Melanocyte of skin (primary cell): ENCODE results near the gene EMILIN1. TPM values are rescaled to one million over a fixed set of nuclear protein-coding genes. Genes with fewer than 3 reads are reported as not detected.

Experiments
- total RNA-seq, 2 donors: library from RNA; depleted of rRNA; stranded (reverse); fragments of >200 nt; gene quantifications; 2 replicates each; pipeline ENCODE4 v1.2.3, GENCODE V29; 2012

The EMILIN1 gene
- total RNA-seq: 1 to 10 TPM; 4.8 to 8.0 TPM

DNA sequence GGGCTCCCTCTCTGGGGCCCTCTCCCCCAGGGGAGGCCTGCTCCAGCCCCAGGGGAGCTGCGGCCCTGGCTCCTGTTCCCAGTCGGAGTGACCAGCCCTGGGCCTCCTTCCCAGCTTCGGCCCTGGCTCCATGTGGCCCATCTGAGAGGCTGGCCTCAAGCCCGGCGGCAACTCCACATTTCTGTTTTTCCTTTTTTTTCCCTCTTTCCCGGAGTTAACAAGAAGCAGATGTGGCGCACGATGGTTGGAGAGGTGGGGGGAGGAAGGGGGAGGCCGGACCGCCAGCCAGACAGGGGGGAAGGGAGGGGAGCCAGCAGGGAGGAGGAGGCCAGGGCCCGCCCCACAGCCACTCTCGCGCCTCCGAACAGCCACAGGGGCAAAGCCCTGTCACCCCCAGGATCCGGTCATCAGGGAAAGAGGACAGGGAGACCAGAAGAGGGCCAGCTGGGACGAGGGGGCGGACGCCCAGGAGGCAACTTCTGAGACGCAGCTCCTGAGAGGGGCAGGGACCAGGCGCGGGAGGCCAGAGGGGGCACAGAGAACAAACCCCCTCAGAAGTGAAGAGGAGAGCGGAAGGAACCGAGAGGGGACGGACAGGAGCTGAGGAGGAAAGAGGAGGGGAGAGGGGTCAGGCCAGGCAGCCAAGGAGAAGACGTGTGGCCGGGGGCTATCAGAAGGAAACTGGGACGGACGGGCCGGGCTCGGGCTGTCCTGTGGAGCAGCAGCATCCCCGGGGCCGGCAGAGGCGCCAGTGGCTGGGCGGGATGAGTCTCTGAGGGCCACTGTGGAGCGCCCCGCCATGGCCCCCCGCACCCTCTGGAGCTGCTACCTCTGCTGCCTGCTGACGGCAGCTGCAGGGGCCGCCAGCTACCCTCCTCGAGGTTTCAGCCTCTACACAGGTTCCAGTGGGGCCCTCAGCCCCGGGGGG lies at the start of gene EMILIN1:
Gene EMILIN1 (plus strand): TSS at position 349 of the 928 bp plus-strand sequence. CDS start 451 bp downstream, at position 800.

DNA sequence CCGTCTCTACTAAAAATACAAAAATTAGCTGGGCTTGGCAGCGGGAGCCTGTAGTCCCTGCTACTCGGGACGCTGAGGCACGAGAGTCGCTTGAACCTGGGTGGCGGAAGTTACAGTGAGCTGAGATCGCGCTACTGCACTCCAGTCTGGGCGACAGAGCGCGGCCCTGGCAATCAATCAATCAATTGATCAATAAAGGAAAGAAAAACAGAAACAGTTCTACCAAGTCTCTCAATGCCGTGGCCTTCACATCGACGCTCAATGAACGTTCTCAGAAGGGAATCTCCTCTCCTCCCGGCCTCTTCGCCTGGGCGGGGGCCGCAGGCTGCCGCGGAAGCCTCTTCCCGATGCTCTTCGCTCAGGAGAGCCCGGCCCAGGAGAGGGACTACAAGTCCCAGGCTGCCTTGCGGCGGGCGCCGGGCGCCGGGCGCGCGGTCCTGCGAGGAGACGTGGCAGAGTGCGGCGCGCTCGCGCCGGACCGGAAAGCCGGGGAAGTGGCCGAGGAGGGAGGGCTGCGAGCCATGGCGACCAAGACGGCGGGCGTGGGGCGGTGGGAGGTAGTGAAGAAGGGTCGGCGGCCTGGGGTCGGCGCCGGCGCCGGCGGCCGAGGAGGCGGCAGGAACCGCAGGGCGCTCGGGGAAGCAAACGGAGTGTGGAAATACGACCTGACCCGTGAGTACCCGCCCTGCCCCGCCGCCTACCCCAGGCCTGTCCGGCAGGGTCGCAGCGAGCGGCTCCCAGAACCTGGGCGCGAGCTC lies 45.7 kb upstream of the EMILIN1 start, which contains the start of gene TMEM214:
Gene TMEM214 (plus strand): TSS at position 471 of the 758 bp plus-strand sequence. CDS start 51 bp downstream, at position 522.

DNA sequence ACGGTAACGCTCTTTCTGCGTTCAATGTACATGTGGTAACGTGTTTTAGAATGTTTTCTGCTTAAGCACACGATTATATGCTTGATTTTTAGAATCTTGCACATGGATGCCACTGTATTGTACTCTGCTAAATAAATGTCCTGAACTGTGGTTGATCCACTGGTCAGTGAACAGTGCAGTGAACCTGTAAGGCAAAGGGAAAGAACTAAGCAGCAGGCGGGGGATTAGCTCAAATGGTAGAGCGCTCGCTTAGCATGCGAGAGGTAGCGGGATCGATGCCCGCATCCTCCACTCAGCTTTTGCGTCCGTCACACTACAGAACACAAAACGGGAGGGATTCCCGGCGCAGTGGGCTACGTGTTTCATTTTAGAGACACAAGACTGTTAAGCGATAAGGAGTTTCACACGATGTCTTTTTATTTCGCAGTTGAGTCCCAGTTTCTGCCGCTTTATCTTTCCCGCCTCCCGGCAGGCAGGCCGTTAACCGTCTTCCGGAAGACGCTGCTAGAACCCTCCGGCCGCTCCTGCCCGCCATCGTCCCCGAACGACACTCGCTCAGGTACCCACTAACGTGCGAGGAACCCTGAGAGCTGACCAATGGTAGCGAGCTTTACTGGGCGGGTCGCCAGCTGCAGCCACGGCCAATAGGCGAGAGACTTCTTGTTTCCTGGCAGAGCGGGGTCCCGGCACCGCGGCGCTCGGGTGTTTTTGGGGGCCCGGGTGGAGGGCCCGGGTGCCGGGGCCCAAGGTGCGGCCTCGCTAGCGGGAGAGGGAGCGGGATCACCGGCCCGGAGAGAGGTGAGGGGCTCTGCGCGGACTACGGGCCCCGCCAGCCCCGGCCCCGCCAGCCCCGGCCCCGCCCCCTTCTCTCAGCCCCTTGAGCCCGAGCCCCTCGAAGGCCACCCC lies 27.2 kb upstream of the EMILIN1 start, which contains the start of gene AGBL5:
Gene AGBL5 (plus strand): TSS at position 673 of the 906 bp plus-strand sequence. CDS start 1,291 bp downstream, outside the sequence.

DNA sequence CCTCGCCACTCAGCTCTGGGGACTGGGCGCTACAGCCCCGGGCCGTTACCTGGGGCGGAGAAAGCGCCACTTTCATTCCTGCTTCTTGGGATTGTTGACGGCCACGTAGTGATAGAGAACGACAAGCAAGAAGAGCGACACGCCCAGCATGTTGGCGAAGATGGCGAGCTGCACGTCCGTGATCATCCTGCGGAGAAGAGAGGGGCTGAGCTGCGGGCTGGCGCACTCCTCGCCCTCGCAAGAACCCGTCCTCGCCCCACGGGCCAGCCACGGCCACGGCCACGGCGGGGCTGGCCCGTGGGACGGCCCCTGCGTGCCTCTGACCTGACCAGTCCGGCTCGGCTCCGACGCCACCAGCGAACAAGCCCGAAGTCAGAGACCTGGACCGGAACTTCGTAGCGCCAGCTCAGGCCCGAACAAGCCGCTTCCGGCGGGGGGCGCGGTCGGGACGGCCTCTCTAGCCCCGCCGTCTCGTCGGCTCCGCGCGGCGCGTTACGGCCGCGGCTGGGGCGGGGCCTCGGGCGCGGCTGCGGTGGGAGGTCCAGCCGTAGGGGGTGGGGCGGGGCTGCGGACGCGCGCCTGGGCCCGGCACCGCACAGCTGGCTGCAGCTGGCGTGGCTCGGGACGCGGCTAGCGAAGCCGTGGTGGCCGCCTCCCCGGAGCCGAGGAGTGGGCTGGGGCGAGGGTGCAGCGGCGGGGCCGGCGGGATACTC lies 7.0 kb upstream of the EMILIN1 start, which contains the start of gene OST4:
Gene OST4 (minus strand): TSS at position 378 of the 713 bp plus-strand sequence.

DNA sequence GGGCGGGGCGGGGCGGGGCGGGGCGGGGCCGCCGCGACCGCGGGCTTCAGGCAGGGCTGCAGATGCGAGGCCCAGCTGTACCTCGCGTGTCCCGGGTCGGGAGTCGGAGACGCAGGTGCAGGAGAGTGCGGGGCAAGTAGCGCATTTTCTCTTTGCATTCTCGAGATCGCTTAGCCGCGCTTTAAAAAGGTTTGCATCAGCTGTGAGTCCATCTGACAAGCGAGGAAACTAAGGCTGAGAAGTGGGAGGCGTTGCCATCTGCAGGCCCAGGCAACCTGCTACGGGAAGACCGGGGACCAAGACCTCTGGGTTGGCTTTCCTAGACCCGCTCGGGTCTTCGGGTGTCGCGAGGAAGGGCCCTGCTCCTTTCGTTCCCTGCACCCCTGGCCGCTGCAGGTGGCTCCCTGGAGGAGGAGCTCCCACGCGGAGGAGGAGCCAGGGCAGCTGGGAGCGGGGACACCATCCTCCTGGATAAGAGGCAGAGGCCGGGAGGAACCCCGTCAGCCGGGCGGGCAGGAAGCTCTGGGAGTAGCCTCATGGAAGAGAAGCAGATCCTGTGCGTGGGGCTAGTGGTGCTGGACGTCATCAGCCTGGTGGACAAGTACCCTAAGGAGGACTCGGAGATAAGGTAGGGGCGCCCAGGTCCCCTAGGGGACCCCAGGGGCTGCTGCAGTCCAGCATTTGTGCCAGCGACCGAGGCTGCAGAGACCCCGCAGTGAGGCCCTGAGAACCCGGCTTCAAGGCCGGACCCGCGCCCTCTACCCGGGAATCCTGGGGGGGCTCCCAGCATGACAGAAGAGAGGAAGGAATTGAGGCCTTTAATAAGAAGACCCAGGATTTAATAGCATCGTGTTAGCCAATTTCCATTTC lies 8.5 kb downstream of the EMILIN1 start, which contains the start of gene KHK:
Gene KHK (plus strand): TSS at position 49 of the 870 bp plus-strand sequence. CDS start 488 bp downstream, at position 537.

DNA sequence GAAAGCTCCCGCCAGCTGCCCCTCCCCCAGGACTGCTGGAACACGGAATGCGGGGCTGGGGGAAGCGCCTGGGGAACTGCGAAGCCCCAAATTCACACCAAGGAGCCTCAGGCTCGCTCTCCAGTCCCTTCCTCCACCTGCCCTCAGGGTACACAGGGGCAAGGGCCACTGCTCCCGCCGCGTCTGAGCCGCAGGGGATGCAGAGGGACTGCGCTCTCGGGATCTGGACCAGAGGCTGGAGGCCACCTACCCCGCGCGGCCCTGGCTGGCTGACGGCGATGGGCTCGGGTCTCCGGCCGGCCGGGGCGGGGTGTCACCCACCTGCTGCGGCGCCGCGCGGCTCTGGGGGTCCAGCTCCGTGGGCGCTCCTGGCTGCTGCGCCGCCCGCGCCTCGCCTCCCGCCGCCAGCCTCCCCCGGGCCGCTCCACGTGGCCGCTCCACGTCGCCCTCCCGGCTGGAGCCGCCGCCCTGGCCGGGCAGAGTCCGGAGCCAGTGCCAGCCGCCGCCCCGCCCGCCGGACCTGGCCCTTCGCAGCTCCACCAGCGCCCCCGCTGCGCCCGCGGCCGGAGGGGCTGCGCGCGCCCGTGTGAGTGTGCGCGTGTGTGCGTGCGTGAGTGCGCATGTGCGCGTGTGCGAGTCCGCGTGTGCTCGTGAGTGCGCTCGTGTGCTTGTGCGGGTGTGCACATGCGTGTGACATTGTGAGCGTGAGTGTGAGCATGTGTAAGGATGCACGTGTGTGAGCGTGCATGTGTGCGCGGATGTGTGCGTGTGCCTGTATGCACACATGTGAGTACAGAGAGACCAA lies 40.3 kb downstream of the EMILIN1 start, which contains the start of gene CGREF1:
Gene CGREF1 (minus strand): TSS at position 604 of the 805 bp plus-strand sequence. CDS start 14,762 bp downstream, outside the sequence.

DNA sequence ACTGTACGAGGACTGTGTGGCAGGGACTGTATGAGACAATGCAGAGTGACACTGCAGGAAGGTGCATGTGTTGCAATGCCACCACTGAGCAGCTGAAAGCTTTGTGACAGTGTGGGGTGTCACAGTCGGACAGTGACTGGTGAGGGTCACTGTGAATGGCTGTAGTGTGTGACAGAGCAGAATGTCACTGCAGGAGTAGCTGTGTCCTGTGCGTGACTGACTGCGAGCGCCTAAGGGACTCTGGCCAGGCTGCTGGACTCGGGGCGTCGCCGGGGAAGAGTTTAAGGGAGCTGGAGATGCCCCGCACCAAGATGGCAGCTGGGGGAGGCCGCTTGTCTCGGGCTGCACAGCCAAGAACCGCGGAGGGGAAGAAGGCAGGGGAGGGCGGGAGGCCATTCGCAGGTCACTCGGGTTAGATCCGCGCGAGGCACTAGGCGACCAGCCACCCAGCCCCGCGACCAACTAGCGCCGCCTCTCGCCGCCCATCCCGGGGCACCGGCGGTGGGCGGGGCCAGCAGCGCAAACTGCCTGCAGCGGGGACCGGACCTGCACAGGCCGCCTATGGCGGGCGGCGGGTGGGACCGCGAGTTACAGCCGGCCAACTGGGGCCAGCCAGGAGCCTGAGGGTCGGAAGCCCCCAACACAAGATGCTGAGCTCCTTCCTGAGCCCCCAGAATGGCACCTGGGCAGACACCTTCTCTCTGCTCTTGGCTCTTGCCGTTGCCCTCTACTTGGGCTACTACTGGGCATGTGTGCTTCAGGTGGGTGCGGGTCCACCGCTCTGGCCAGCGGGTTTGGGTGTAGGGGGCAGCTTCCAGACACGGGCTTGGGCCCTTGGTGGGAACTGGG lies 45.1 kb downstream of the EMILIN1 start, which contains the start of gene ABHD1:
Gene ABHD1 (plus strand): TSS at position 514 of the 849 bp plus-strand sequence. CDS start 134 bp downstream, at position 648.

DNA sequence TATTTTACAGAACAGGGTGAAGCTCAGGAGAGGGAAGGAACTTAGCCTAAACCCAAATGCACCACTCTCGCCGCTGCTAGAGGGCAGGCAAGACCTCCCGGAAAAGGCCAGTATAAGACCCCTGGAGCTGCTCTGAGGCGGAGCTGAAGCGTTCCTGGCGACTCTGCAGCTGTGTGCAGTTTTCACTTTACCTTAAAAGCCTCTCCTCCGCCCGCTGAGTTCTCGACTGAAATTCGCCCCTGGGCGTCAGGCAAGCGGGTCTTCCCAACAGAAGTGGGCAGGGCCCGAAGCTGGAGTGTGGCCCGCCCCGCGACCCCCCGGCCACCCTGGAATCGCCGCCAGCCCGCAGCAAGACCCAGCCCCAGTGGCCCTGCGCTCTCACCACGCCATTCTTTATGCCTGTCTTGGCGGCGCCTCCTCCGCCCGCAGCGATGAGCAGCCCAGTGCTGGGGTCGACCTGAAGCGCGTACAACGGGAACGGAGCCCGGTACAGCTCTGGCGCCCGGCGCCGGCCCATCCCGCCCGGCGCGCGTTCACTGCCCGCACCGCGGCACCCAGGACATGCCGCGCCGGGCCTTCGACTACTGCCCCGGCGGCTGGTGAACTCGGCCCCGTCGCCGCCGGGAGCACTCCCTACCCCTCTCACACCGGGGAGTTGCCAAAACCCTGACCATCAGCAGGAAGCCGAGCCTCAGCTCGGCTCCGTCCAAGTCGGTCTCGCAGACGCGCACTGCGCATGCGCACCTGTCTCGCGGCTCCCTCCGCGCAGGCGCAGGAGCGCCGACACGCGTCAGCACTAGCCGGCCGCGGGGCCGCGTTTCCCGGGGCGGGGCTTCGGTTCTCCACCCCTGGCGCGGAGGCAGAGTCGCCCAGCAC lies 55.7 kb downstream of the EMILIN1 start, which contains the start of gene PREB:
Gene PREB (minus strand): TSS at position 732 of the 876 bp plus-strand sequence. CDS start 215 bp downstream, at position 517.

Other genes with a start within 250 kb of the EMILIN1 start
- not detected for gene DPYSL5, start 230.5 kb upstream of the EMILIN1 start, total RNA-seq
- gene MAPRE3, start 108.0 kb upstream of the EMILIN1 start, total RNA-seq: 1 to 10 TPM; 4.0 to 5.2 TPM
- 10 to 100 TPM; 43.7 to 47.6 TPM for gene TMEM214, start 45.6 kb upstream of the EMILIN1 start, total RNA-seq
- 10 to 100 TPM; 13.8 to 15.7 TPM for gene AGBL5, start 26.9 kb upstream of the EMILIN1 start, total RNA-seq
- 100 to 1,000 TPM; 137 to 193 TPM for gene OST4, start 7.0 kb upstream of the EMILIN1 start, total RNA-seq
- gene KHK, start 8.2 kb downstream of the EMILIN1 start, total RNA-seq: 1 to 10 TPM; 2.8 to 3.7 TPM
- 1 to 10 TPM; 4.7 to 6.2 TPM for gene CGREF1, start 40.5 kb downstream of the EMILIN1 start, total RNA-seq
- under 1 TPM in 1 of 2 donors, not detected in 1; under 0.01 TPM for gene ABHD1, start 45.2 kb downstream of the EMILIN1 start, total RNA-seq
- gene PREB, start 56.0 kb downstream of the EMILIN1 start, total RNA-seq: 10 to 100 TPM; 56.8 to 75.6 TPM
- gene PRR30, start 60.8 kb downstream of the EMILIN1 start, total RNA-seq: not detected
- gene TCF23, start 70.4 kb downstream of the EMILIN1 start, total RNA-seq: not detected
- gene ATRAID, start 133.4 kb downstream of the EMILIN1 start, total RNA-seq: 100 to 1,000 TPM; 150 to 212 TPM
- gene SLC5A6, start 133.7 kb downstream of the EMILIN1 start, total RNA-seq: 10 to 100 TPM; 35.8 to 87.9 TPM
- 10 to 100 TPM; 23.7 to 41.3 TPM for gene CAD, start 138.8 kb downstream of the EMILIN1 start, total RNA-seq
- under 1 TPM in 1 of 2 donors, not detected in 1; 0.34 TPM for gene SLC30A3, start 184.4 kb downstream of the EMILIN1 start, total RNA-seq
- gene DNAJC5G, start 196.8 kb downstream of the EMILIN1 start, total RNA-seq: not detected
- gene TRIM54, start 203.8 kb downstream of the EMILIN1 start, total RNA-seq: not detected
- gene UCN, start 229.8 kb downstream of the EMILIN1 start, total RNA-seq: 1 to 10 TPM in 1 of 2 donors, under 1 TPM in 1; 0.67 to 2.1 TPM
- 100 to 1,000 TPM in 1 of 2 donors, 10 to 100 TPM in 1; 88.2 to 118 TPM for gene MPV17, start 244.5 kb downstream of the EMILIN1 start, total RNA-seq